GM12801 (cell line): ENCODE results near the gene PRKAG2.

Experiments
- TF ChIP-seq, protein P1 (sequence below): IDR thresholded peaks from one replicate; pipeline ENCODE4 v1.5.1; 2011; ENCODE audit warnings: control low read depth; ENCODE audit not compliant: insufficient read length; ENCODE audit errors: extremely low read depth

Gene PRKAG2

DNA sequence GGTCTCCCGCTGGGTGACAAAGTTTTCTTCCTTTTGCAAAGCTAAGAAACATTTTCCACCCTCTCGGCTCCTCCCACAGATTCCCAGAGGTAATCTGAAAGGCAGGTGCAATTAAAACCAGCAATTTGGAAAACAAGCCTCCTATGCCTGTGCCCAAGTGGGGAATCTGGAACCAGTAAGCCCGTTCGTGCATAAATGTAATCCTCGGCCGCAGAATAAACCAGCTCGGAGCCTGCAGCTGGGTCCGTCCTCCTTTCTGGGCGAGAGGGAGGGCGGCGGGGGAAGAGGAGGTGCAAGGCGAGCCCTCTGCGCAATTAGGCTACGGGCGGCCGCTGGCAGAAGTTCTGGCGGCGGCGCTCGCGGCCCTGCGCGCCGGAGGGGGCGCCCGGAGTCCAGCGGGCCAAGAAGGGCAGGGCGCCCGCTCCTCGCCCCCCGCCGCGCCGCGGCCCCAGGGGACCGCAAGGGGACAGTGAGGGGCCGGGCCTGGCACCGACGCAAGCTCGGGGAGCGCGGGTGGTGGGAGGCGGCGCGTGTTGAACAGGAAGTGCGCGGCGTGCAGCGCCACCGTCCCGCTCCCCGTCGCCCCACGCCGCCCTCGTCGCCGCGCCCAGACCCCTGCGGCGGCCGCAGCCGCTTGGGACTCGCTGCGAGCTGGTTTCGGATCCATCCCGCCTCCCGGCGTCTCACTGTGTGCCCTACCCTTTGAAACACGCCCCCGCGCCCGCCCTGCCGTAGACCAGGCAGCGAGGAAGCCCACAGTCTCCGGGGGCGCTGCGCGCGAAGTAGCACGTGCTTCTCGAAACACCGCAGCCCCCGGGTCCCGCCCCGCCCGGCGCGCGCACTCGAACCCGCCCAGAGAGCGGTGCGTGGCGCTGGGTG is at the start of gene PRKAG2:
Gene PRKAG2 (minus strand): TSS at position 217 of the 879 bp plus-strand sequence. CDS start 495 bp downstream, outside the sequence.
- TF ChIP-seq, protein P1, sequence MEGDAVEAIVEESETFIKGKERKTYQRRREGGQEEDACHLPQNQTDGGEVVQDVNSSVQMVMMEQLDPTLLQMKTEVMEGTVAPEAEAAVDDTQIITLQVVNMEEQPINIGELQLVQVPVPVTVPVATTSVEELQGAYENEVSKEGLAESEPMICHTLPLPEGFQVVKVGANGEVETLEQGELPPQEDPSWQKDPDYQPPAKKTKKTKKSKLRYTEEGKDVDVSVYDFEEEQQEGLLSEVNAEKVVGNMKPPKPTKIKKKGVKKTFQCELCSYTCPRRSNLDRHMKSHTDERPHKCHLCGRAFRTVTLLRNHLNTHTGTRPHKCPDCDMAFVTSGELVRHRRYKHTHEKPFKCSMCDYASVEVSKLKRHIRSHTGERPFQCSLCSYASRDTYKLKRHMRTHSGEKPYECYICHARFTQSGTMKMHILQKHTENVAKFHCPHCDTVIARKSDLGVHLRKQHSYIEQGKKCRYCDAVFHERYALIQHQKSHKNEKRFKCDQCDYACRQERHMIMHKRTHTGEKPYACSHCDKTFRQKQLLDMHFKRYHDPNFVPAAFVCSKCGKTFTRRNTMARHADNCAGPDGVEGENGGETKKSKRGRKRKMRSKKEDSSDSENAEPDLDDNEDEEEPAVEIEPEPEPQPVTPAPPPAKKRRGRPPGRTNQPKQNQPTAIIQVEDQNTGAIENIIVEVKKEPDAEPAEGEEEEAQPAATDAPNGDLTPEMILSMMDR: no peak

DNA sequence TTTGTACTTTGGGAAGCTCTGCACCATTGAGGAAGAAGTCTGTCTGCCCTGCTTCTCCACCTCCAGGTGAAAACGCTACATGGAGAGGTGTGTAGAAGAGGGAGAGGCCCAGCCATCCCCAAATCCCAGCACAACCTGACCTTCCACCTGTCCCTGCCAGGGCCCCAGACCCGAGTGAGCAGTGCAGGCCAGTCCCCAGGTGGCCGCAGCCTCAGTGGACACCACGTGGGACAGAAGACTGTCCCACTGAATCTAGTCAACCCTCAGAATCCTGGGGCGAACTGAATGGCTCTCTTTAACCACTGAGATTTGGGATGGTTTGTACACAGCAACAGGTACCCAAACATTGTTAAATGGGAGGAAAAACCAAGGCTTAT is 49.4 kb upstream of the PRKAG2 start:
- TF ChIP-seq, protein P1: no peak

DNA sequence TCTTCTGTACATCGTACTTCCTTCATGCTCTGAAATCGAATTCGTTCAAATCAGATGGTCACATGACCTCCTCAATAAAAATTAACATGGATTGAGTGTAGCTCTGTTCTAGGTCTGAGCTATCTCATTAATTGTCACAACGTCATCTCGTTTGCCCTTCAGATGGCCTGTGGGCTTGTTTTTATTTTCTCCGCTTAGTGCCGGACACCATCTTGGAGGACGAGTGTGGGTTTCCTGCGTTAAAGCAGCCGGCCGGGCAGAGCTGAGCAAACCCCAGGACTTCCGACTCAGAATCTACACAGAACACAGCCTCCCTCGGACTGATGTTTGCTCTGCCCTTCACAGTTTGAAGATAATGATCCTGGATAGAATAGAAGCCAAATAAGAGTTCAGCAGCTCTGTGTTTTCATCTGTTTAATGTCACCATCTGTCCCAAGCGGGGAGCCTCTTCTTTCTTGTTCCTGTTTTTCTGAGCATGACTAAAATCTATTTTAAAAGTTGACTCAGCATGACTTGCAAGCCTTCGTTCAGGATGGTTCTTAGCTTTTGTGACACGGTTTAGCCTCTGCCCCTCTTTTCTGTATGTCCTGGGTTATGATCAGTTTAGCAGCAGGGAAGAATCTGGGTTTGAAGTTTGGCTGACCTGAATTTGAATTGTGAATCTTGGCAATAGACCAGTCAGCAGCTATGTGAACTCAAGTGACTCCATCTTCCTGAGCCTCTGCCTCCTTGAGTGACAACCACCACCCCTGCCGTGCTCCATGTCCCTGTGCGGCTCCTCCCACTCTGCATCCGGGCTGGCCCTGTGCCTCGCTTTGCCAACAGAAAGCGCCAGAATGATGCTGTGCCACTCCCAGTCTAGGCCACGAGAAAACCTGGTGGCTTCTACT is 48.8 kb upstream of the PRKAG2 start:
- TF ChIP-seq, protein P1: no peak

DNA sequence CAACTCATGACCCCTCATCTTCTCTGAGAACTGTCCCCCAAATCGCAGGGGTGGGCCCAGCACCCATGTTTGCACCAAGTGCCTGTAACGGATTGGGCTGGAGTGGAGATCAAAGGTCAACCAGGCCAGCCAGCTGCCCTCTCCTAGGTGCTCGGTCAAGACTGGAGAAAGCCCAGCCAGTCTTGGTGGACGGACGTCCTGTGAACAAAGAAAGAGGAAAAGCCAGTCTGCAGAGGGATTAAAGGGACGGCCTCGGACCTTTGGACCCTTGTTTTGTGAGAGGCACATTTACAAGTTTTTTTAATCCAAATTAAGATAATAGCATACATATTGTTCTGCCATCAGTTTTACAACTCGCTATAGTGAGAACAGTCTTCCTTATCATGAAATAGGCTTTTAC is 47.6 kb upstream of the PRKAG2 start:
- TF ChIP-seq, protein P1: no peak

DNA sequence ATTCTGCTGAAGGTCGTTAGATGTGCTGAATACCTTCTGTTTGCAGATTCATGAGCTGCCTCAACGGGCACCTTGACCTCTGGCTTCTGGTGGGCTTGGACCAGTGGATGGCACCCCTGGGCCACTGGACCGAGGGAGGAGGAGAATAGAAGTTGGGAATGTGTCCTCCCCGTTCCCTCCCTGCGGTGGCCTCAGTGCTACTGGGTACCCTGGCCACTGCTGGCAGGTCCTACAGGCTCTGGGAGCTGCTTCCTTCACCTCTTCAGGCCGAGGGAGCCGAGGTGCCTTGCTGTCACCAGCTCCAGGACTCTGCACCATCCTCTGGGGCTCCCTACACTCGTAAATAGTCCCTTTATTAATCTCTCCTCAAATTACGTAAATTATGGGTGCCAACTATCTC is 47.1 kb upstream of the PRKAG2 start:
- TF ChIP-seq, protein P1: no peak

DNA sequence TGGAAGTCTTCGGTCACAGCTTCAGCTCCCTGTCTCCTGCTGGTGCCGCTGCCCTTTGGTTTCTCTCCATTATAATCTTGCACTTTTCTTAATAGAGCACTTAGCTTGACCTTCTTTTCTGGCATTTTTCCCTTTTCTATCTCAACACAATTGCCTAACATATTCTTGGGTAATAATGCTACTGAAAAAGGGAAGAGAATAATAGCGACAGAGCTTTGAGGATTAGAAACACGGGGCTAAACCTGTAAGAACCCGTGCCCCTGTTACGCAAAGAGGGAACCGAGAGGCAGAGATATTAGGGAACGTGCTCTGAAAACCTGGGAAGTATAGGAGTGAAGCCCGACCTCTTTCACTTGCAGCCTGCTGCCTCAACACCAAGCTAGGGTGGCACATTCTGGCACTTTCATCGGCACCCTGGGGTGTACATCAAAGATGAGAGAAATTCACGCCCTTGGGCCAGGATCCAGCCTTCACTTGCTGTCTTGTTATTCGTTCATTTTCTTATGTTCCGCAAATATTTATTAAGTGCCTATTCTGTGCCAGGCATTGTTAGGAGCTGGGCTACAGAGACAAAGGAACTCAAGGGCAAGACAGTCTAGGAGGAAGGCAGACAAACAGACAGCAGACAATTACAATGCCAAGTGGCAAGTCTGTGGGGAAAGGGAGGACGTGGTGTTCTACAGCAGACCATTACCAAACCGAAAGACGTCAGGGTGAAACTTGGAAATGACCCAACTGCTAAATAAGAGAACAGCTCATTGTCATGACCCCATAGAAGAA is 46.4 kb upstream of the PRKAG2 start:
- TF ChIP-seq, protein P1: no peak
